Measurements from ENCODE around the gene EFCAB8.

DNA sequence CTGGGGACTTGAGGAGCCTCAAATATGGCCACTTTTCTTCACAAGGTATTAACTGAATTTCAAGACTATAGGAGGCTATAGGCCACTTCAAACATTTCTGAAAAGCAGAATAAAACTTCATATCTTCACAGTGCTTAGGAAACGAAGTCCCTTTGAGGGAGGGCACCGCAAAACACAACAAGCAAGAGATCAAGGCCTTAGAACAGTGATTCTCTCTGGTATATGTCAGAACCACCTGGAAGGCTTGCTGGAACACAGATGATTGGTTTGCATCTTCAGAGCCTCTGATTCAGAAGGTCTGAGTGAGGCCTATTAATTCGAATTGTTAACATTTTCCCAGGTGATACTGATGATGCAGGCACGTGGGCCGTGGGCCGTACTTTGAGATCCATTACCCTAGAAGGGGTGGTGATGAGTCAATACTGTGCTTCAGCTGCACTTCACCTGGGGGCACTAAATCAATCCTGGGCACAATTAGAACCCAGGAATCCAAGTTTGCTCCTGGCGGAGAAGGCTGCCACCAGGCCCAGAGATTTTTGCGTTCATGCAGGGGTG lies 134.8 kb downstream of the EFCAB8 start:
- TF ChIP-seq EZH2 (IDR thresholded peaks at IDR 0.05; ENCODE audit: borderline replicate concordance) (no peak), EZH2phosphoT487 (IDR thresholded peaks at IDR 0.05; ENCODE audit: low read depth, severe bottlenecking, unreplicated experiment) (no peak)
- TF ChIP-seq, protein P1, sequence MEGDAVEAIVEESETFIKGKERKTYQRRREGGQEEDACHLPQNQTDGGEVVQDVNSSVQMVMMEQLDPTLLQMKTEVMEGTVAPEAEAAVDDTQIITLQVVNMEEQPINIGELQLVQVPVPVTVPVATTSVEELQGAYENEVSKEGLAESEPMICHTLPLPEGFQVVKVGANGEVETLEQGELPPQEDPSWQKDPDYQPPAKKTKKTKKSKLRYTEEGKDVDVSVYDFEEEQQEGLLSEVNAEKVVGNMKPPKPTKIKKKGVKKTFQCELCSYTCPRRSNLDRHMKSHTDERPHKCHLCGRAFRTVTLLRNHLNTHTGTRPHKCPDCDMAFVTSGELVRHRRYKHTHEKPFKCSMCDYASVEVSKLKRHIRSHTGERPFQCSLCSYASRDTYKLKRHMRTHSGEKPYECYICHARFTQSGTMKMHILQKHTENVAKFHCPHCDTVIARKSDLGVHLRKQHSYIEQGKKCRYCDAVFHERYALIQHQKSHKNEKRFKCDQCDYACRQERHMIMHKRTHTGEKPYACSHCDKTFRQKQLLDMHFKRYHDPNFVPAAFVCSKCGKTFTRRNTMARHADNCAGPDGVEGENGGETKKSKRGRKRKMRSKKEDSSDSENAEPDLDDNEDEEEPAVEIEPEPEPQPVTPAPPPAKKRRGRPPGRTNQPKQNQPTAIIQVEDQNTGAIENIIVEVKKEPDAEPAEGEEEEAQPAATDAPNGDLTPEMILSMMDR (IDR thresholded peaks at IDR 0.05; ENCODE audit: poor library complexity) = no peak
